Smooth muscle cell (in vitro differentiated cells): ENCODE results near the gene PRICKLE1. TPM values are rescaled to one million over a fixed set of nuclear protein-coding genes. Genes with fewer than 3 reads are reported as not detected.

Experiments
- DNase-seq: peaks from one replicate; lab custom pipeline; 2025; ENCODE audit not compliant: unreplicated experiment; lab: John Stamatoyannopoulos, UW
- H2AFZ ChIP-seq: fragments of 200-600 bp; sonication (generic); 2 replicates; pipeline ENCODE4 v1.6.0; 2016; ENCODE audit warnings: antibody characterized with exemption, low read depth, mild to moderate bottlenecking
- H3F3A ChIP-seq: fragments of 200-600 bp; sonication (generic); 2 replicates; pipeline ENCODE4 v1.6.0; 2017; ENCODE audit warnings: antibody characterized with exemption, low read depth
- H3K27ac ChIP-seq: fragments of 200-600 bp; sonication (generic); 2 replicates; pipeline ENCODE4 v1.5.1; 2016; ENCODE audit warnings: low read depth, mild to moderate bottlenecking
- H3K27me3 ChIP-seq: fragments of 200-600 bp; sonication (generic); 2 replicates; pipeline ENCODE4 v1.6.1; 2016; ENCODE audit warnings: low read depth, mild to moderate bottlenecking
- H3K36me3 ChIP-seq: fragments of 200-600 bp; sonication (generic); 2 replicates; pipeline ENCODE4 v1.5.1; 2016; ENCODE audit warnings: low read depth
- H3K4me1 ChIP-seq: fragments of 200-600 bp; sonication (generic); 2 replicates; pipeline ENCODE4 v1.5.1; 2016; ENCODE audit warnings: low read depth
- H3K4me2 ChIP-seq: fragments of 200-600 bp; sonication (generic); 2 replicates; pipeline ENCODE4 v1.6.0; 2016; ENCODE audit warnings: mild to moderate bottlenecking
- H3K4me3 ChIP-seq: fragments of 200-600 bp; sonication (generic); 2 replicates; pipeline ENCODE4 v1.5.1; 2016; ENCODE audit warnings: mild to moderate bottlenecking
- H3K79me2 ChIP-seq: fragments of 200-600 bp; sonication (generic); 2 replicates; pipeline ENCODE4 v1.6.0; 2016; ENCODE audit warnings: low read depth, mild to moderate bottlenecking
- H3K9ac ChIP-seq: fragments of 200-600 bp; sonication (generic); 2 replicates; pipeline ENCODE4 v1.6.0; 2016; ENCODE audit warnings: low read depth
- H3K9me3 ChIP-seq: fragments of 200-600 bp; sonication (generic); replicated peaks from 2 replicates; pipeline ENCODE4 v1.5.1; 2016; ENCODE audit warnings: low read depth
- H4K20me1 ChIP-seq: fragments of 200-600 bp; sonication (generic); 2 replicates; pipeline ENCODE4 v1.6.0; 2016; ENCODE audit warnings: low read depth
- WGBS: methylation state at CpG from one replicate; pipeline ENCODE4 v1.1.7; 2016; ENCODE audit warnings: low lambda C conversion rate; 5-methylcytosine and 5-hydroxymethylcytosine counted together
- polyA plus RNA-seq: library from polyadenylated mRNA; unstranded; fragments of >200 nt; fragmentation: Nextera tagmentation; extraction: Ambion mirVana; gene quantifications from 2 replicates; pipeline ENCODE4 v1.2.1, GENCODE V29; 2016
- total RNA-seq: library from RNA; depleted of rRNA; stranded (reverse); fragments of >200 nt; gene quantifications from 2 replicates; pipeline ENCODE4 v1.2.3, GENCODE V29; 2014
- TF ChIP-seq, protein P1 (sequence below): fragments of 200-600 bp; sonication (generic); IDR thresholded peaks from 2 replicates; pipeline ENCODE4 v1.5.1; 2017; ENCODE audit warnings: borderline replicate concordance, mild to moderate bottlenecking, antibody characterized with exemption; ENCODE audit not compliant: insufficient read depth, poor library complexity, severe bottlenecking

PRICKLE1 gene
- total and polyA plus RNA-seq, 2 experiments from 2014 or later = 45.7 to 55.4 TPM

DNA sequence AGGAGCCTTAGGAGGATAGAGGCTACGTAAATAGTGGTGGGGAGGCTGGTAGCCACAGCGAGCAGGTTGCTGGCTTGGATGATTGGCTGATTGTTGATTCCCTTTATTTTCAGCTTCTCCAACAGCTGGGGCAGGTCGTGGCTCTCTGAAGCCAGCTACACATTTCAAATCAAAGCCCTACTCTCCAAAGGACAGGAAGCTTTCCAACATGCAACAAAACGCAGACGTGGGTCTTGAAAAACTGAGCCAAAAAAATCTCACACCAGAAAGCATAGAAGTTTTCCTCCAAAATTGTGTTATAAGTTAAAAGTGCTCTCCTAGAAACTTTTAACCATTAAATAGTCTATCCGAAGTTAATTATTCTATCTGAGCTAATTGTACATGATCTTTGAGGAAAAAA, 37.6 kb upstream of the PRICKLE1 start:
- H3K9ac ChIP-seq = no peak overlapping the region
- no peak overlapping the region for H3K4me2 ChIP-seq
- H4K20me1 ChIP-seq = no peaks in the 10 kb centered on the region
- 76% methylated on average over 6 of the region's 6 CpGs for WGBS
- TF ChIP-seq, protein P1, sequence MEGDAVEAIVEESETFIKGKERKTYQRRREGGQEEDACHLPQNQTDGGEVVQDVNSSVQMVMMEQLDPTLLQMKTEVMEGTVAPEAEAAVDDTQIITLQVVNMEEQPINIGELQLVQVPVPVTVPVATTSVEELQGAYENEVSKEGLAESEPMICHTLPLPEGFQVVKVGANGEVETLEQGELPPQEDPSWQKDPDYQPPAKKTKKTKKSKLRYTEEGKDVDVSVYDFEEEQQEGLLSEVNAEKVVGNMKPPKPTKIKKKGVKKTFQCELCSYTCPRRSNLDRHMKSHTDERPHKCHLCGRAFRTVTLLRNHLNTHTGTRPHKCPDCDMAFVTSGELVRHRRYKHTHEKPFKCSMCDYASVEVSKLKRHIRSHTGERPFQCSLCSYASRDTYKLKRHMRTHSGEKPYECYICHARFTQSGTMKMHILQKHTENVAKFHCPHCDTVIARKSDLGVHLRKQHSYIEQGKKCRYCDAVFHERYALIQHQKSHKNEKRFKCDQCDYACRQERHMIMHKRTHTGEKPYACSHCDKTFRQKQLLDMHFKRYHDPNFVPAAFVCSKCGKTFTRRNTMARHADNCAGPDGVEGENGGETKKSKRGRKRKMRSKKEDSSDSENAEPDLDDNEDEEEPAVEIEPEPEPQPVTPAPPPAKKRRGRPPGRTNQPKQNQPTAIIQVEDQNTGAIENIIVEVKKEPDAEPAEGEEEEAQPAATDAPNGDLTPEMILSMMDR = no peak
- no peaks in the 10 kb centered on the region for H3F3A ChIP-seq
- H3K36me3 ChIP-seq = no peaks in the 10 kb centered on the region
- DNase-seq = no peak
- no peak overlapping the region for H2AFZ ChIP-seq
- no peak overlapping the region for H3K4me3 ChIP-seq
- H3K79me2 ChIP-seq = no peaks in the 10 kb centered on the region
- H3K9me3 ChIP-seq = no peaks in the 10 kb centered on the region
- H3K4me1 ChIP-seq = no peaks in the 10 kb centered on the region
- H3K27me3 ChIP-seq = no peaks in the 10 kb centered on the region
- H3K27ac ChIP-seq = no peak overlapping the region

DNA sequence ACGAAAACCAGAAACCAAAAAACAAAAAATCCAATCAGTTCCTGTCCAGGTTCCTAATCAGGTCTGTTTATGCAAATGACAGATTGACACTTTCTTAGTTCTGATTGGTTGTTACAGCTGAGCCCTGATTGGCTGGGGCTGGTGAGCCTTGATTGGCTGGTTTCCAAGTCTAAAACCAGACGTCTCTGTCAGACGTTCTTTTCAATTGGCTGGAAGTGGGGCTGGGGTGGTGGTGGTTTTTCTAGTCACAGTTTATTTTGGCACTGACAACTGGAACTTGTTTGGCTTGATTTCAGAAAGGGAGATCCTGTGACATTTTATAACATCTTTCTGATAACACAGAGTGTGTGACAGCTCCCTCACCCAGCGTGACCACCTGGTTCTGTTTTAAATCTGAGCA, 36.1 kb upstream of the PRICKLE1 start:
- TF ChIP-seq, protein P1 = no peak
- 92% methylated on average over 4 of the region's 4 CpGs for WGBS

DNA sequence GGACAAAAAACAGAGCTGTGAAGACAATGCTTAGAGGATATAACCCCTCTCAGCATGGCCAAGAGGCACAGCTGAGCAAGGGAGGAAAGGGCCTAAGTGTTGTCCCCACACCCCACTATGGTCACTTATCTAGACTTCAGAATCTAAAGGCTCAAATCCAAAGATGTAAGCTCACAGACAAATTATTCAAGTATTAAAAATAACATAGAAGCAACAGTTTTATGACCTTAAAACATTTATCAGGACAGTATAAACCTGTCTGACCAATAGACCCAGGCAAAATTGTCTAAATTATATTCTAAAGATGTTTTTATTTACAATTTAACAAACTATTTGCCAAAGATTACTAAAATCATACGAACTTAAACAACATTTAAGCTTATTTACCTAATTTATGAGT, 28.1 kb upstream of the PRICKLE1 start:
- Histone ChIP-seq H3K4me3 (no peak overlapping the region), H3K4me1 (no peaks in the 10 kb centered on the region), H3K79me2 (no peaks in the 10 kb centered on the region), H3K9me3 (peaks cover 19% of the 10 kb centered on the region), H3F3A (no peaks in the 10 kb centered on the region), H3K27ac (no peak overlapping the region), H3K4me2 (no peak overlapping the region), H4K20me1 (no peaks in the 10 kb centered on the region), H3K36me3 (no peaks in the 10 kb centered on the region), H3K9ac (no peak overlapping the region), H2AFZ (no peak overlapping the region), H3K27me3 (no peaks in the 10 kb centered on the region)
- 69% methylated on average over 1 of the region's 1 CpG for WGBS
- DNase-seq = no peak
- TF ChIP-seq, protein P1 = no peak

More for the DNA sequence above, 36.1 kb upstream of the PRICKLE1 start:
- H3K4me3 ChIP-seq = no peak overlapping the region
- no peaks in the 10 kb centered on the region for H3K4me1 ChIP-seq
- DNase-seq = no peak
- no peaks in the 10 kb centered on the region for H3K9me3 ChIP-seq
- H3K36me3 ChIP-seq = no peaks in the 10 kb centered on the region
- no peak overlapping the region for H3K9ac ChIP-seq
- H3K27ac ChIP-seq = no peak overlapping the region
- no peaks in the 10 kb centered on the region for H3K79me2 ChIP-seq
- H3K4me2 ChIP-seq = no peak overlapping the region
- no peaks in the 10 kb centered on the region for H3F3A ChIP-seq
- H3K27me3 ChIP-seq = no peaks in the 10 kb centered on the region
- H2AFZ ChIP-seq = no peak overlapping the region
- H4K20me1 ChIP-seq = no peaks in the 10 kb centered on the region

DNA sequence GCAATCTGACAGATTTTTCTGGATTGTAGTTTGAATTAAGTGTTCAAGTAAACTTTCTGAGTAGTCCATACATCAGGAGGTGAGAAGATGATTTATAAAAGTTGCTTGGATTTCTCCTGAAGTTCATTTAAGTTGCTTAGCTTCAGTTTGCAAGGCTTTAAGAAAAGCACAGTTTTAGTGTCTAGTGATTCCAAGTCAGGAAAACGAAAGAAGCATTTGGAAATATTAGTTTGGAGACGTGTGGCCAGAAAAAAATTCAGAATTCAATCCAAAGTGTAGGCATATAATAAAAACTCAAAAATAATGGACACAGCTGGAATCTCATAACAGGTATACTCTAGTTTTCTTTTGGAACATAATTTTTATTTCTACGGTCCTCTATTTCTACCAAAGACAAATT, 25.5 kb upstream of the PRICKLE1 start:
- WGBS = 95% methylated on average over 3 of the region's 3 CpGs
- Histone ChIP-seq H2AFZ (no peak overlapping the region), H3K9me3 (peaks cover 19% of the 10 kb centered on the region), H3K27me3 (no peaks in the 10 kb centered on the region), H3K9ac (no peak overlapping the region), H3K4me2 (no peak overlapping the region), H3F3A (no peaks in the 10 kb centered on the region), H4K20me1 (no peaks in the 10 kb centered on the region), H3K4me3 (no peak overlapping the region), H3K27ac (no peak overlapping the region), H3K36me3 (no peaks in the 10 kb centered on the region), H3K4me1 (no peaks in the 10 kb centered on the region), H3K79me2 (no peaks in the 10 kb centered on the region)
- TF ChIP-seq, protein P1 = no peak
- DNase-seq = no peak
